Colonic mucosa (tissue), 4 donors: ENCODE results near the gene ANTXR1. TPM values are rescaled to one million over a fixed set of nuclear protein-coding genes. Genes with fewer than 3 reads are reported as not detected.
A peak's percentile ranks its signal among the peaks of the same experiment; 100 is the strongest.

Experiments
- DNase-seq: peaks from one replicate; pipeline ENCODE4 v3.0.0-alpha.2; 2020
- H3K27ac ChIP-seq: fragments of 200-600 bp; one replicate; pipeline ENCODE4 v1.8.0; 2021
- H3K27me3 ChIP-seq: fragments of 200-600 bp; one replicate; pipeline ENCODE4 v1.8.0; 2021
- H3K36me3 ChIP-seq: fragments of 200-600 bp; one replicate; pipeline ENCODE4 v1.8.0; 2021
- H3K4me1 ChIP-seq: fragments of 200-600 bp; one replicate; pipeline ENCODE4 v1.8.0; 2021; ENCODE audit warnings: mild to moderate bottlenecking
- H3K4me3 ChIP-seq: fragments of 200-600 bp; one replicate; pipeline ENCODE4 v1.8.0; 2021
- H3K9ac ChIP-seq, 2 donors: one replicate each; pipeline ENCODE4 v1.7.0; 2013; ENCODE audit warnings: control low read depth in 2 of 2, low read depth in 2 of 2, low read length in 2 of 2
- H3K9me3 ChIP-seq: fragments of 200-600 bp; one replicate; pipeline ENCODE4 v1.8.0; 2021
- intact Hi-C: fragments of 100-400 bp; cut with DNase I; formaldehyde crosslinking; loops from one replicate; pipeline ENCODE4 v1.14.1; 2022
- total RNA-seq, 2 donors: library from RNA; stranded (reverse); fragmentation: NEBNext Ultra II Directional in 1 of 2; extraction: Animal tissue kit (Norgen Biotek cat#: 25700) in 1 of 2; gene quantifications; one replicate each; pipeline ENCODE4 v1.2.1, GENCODE V29; 2021
- TF ChIP-seq, protein P1 (sequence below): fragments of 200-600 bp; IDR thresholded peaks from one replicate; pipeline ENCODE4 v1.8.0; 2022; ENCODE audit warnings: antibody characterized with exemption, mild to moderate bottlenecking
- donor health status: healthy.
- donor health status: DM: no; HTN: no; CAD: no.
- donor health status: DM: no; HTN: no; CAD: no.

ANTXR1 gene
- total RNA-seq, 2 donors from 2014 or later = 8.1 to 17.0 TPM

GRCh38 chr2:69157441-69157840, 144.5 kb downstream of the ANTXR1 start:
- no peak overlapping the region for H3K4me3 ChIP-seq
- intact Hi-C loops = loop anchor here (10.0 kb wide), 1 partner anchor 147 kb away; no protein-coding TSS in a partner anchor
- H3K9me3 ChIP-seq = no peaks in the 10 kb centered on the region
- no peak for DNase-seq
- no peaks in the 10 kb centered on the region for H3K27me3 ChIP-seq
- TF ChIP-seq, protein P1, sequence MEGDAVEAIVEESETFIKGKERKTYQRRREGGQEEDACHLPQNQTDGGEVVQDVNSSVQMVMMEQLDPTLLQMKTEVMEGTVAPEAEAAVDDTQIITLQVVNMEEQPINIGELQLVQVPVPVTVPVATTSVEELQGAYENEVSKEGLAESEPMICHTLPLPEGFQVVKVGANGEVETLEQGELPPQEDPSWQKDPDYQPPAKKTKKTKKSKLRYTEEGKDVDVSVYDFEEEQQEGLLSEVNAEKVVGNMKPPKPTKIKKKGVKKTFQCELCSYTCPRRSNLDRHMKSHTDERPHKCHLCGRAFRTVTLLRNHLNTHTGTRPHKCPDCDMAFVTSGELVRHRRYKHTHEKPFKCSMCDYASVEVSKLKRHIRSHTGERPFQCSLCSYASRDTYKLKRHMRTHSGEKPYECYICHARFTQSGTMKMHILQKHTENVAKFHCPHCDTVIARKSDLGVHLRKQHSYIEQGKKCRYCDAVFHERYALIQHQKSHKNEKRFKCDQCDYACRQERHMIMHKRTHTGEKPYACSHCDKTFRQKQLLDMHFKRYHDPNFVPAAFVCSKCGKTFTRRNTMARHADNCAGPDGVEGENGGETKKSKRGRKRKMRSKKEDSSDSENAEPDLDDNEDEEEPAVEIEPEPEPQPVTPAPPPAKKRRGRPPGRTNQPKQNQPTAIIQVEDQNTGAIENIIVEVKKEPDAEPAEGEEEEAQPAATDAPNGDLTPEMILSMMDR = no peak
- no peaks in the 10 kb centered on the region for H3K36me3 ChIP-seq
- H3K9ac ChIP-seq = no peak overlapping the region
- H3K27ac ChIP-seq = no peak overlapping the region
- no peaks in the 10 kb centered on the region for H3K4me1 ChIP-seq

- intact Hi-C loops = loop anchor here (10.0 kb wide), 1 partner anchor 145 kb away; no protein-coding TSS in a partner anchor
- Histone ChIP-seq H3K36me3 (no peaks in the 10 kb centered on the region), H3K27me3 (no peaks in the 10 kb centered on the region), H3K9ac (no peak overlapping the region), H3K4me1 (no peaks in the 10 kb centered on the region), H3K4me3 (no peak overlapping the region), H3K9me3 (no peaks in the 10 kb centered on the region), H3K27ac (no peak overlapping the region)
- peak; percentile 46 for DNase-seq
- TF ChIP-seq, protein P1 = peak; percentile 41
These were observed 147.0 kb downstream of the ANTXR1 start for GRCh38 chr2:69159986-69160385.

- Histone ChIP-seq H3K27ac (peak overlapping the region; percentile 9), H3K9me3 (no peaks in the 10 kb centered on the region), H3K4me3 (no peak overlapping the region), H3K4me1 (no peaks in the 10 kb centered on the region), H3K9ac (no peak overlapping the region), H3K36me3 (no peaks in the 10 kb centered on the region), H3K27me3 (no peaks in the 10 kb centered on the region)
- no peak for DNase-seq
- intact Hi-C loops = no loop called here
- TF ChIP-seq, protein P1 = no peak
These were observed 149.1 kb downstream of the ANTXR1 start for GRCh38 chr2:69162057-69162456.

DNA sequence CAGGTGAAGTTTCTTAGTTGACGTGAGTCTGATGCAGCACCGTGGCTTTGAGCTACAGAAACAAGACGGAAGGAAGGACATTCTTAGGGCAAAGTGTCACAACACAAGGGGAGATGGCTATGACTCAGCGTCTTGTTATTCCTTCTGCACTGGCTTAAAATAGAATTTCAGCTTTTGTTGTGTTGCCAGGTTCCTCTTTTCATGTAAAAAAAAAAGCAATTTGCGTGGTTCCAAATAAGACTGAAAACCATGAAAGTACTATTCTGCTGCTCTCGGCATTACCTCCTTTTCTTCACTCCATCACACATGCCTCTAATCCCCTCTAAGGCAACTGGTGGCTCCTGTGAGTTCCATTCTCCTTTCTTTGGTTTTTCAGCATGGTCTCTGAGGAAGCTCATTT, 150.1 kb downstream of the ANTXR1 start:
- Histone ChIP-seq H3K27ac (peak overlapping the region; percentile 32), H3K4me1 (no peaks in the 10 kb centered on the region), H3K9ac (no peak overlapping the region), H3K27me3 (no peaks in the 10 kb centered on the region), H3K4me3 (no peak overlapping the region), H3K9me3 (no peaks in the 10 kb centered on the region), H3K36me3 (no peaks in the 10 kb centered on the region)
- TF ChIP-seq, protein P1 = no peak
- DNase-seq = no peak
- intact Hi-C loops = no loop called here

DNA sequence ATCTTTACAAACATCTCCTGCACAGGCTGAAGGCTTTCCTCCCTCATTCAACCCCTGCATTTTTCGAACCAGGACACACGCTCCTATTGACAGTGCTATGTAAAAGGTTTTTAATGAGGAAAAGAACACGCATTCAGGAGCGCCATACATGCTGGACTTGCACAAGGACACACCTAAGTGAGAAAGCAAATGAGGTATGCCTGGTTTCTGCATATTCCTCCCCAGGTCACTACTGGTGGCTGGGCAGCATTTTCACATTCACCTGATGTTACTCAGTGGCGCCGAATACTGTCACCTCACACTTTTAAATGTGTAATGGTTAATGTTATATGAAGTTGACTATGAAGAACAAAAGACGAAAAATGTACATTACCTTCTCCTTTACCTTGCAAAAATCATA, 150.6 kb downstream of the ANTXR1 start:
- DNase-seq = no peak
- H3K27ac ChIP-seq = peak overlapping the region; percentile 32
- TF ChIP-seq, protein P1 = no peak
- no peaks in the 10 kb centered on the region for H3K27me3 ChIP-seq
- H3K4me1 ChIP-seq = no peaks in the 10 kb centered on the region
- H3K9ac ChIP-seq = no peak overlapping the region
- H3K36me3 ChIP-seq = no peaks in the 10 kb centered on the region
- no peaks in the 10 kb centered on the region for H3K9me3 ChIP-seq
- intact Hi-C loops = no loop called here
- H3K4me3 ChIP-seq = no peak overlapping the region
